ENCODE data around the gene CD81.

DNA sequence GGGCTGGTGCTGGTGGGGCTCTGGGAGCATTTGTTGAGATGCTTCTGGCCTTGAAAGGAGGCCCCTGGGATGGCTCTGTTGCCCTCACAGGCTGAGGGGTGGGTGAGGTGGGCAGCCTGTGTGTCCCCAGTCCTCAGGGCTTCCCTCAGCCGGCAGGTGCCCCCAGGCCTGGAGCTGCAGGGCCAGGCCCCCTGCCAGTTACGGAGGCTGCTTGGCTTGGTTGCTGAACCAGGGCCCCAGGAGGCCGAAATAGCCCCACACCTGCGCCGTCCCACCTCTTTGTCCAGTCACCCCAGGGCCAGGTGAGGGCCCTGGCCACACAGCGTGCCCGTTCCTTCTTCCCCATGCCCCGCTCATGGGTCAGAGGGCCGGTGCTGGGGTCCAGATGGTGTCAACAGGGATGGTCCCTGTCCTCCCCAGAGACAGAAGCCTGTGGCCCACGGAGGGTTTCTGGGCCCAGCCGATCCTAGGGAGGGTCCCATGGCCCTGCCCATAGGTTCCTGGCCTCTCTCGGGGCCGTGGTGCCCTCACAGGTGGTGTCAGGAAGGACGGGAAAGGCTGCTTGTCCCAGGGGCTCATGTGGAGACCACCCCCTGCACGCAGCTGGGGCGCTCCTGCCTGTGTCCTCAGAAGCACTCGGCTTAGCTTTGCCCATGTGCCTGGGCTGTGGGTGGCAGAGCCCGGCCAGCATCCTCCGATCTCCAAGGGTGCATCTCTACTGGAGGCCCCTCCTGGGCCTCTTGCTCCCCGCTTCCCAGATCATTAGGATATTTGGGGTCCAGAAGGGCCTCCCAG is 14.3 kb downstream of the CD81 start:
- TF ChIP-seq POLR2A (IDR thresholded peaks at IDR 0.05; ENCODE audit: extremely low read depth, insufficient read length) = no peak
- TF ChIP-seq, protein P1, sequence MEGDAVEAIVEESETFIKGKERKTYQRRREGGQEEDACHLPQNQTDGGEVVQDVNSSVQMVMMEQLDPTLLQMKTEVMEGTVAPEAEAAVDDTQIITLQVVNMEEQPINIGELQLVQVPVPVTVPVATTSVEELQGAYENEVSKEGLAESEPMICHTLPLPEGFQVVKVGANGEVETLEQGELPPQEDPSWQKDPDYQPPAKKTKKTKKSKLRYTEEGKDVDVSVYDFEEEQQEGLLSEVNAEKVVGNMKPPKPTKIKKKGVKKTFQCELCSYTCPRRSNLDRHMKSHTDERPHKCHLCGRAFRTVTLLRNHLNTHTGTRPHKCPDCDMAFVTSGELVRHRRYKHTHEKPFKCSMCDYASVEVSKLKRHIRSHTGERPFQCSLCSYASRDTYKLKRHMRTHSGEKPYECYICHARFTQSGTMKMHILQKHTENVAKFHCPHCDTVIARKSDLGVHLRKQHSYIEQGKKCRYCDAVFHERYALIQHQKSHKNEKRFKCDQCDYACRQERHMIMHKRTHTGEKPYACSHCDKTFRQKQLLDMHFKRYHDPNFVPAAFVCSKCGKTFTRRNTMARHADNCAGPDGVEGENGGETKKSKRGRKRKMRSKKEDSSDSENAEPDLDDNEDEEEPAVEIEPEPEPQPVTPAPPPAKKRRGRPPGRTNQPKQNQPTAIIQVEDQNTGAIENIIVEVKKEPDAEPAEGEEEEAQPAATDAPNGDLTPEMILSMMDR (IDR thresholded peaks at IDR 0.05; ENCODE audit: low read depth, low read length) = no peak
- TF ChIP-seq, protein P2, sequence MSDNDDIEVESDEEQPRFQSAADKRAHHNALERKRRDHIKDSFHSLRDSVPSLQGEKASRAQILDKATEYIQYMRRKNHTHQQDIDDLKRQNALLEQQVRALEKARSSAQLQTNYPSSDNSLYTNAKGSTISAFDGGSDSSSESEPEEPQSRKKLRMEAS (IDR thresholded peaks at IDR 0.05; ENCODE audit: low read depth, low read length) = no peak
